ENCODE results near the gene ST6GAL1. TPM values are rescaled to one million over a fixed set of nuclear protein-coding genes. Genes with fewer than 3 reads are reported as not detected.
"Not testable (repeated sequence)": the region's sequence is repeated elsewhere in the genome, so short reads cannot be mapped to it uniquely, and the experiment has no call there.

Gene ST6GAL1
- total RNA-seq, 1 donor from 2014 or later, result 5.5 TPM

GRCh38 chr3:187044867-187045552 is 114.7 kb downstream of the ST6GAL1 start:
- peak; percentile 12 for DNase-seq (ENCODE audit: low read depth)
- no peak for FAIRE-seq
- no peak overlapping the region for H3K4me3 ChIP-seq (ENCODE audit: low read depth, low read length)
- peaks cover 5% of the 10 kb centered on the region for H3K36me3 ChIP-seq (ENCODE audit: control insufficient read depth, insufficient read depth, low read length)
- TF ChIP-seq, protein P1, sequence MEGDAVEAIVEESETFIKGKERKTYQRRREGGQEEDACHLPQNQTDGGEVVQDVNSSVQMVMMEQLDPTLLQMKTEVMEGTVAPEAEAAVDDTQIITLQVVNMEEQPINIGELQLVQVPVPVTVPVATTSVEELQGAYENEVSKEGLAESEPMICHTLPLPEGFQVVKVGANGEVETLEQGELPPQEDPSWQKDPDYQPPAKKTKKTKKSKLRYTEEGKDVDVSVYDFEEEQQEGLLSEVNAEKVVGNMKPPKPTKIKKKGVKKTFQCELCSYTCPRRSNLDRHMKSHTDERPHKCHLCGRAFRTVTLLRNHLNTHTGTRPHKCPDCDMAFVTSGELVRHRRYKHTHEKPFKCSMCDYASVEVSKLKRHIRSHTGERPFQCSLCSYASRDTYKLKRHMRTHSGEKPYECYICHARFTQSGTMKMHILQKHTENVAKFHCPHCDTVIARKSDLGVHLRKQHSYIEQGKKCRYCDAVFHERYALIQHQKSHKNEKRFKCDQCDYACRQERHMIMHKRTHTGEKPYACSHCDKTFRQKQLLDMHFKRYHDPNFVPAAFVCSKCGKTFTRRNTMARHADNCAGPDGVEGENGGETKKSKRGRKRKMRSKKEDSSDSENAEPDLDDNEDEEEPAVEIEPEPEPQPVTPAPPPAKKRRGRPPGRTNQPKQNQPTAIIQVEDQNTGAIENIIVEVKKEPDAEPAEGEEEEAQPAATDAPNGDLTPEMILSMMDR (IDR thresholded peaks at IDR 0.05; ENCODE audit: insufficient read depth, low read length, severe bottlenecking), result no peak
- H3K27me3 ChIP-seq (ENCODE audit: control insufficient read depth, insufficient read depth, low read length), result no peaks in the 10 kb centered on the region

- DNase-seq (ENCODE audit: low read depth) (no peak), FAIRE-seq (no peak)
- TF ChIP-seq, protein P1 (IDR thresholded peaks at IDR 0.05; ENCODE audit: insufficient read depth, low read length, severe bottlenecking), result no peak
- Histone ChIP-seq H3K4me3 (ENCODE audit: low read depth, low read length) (no peak overlapping the region), H3K27me3 (ENCODE audit: control insufficient read depth, insufficient read depth, low read length) (no peaks in the 10 kb centered on the region), H3K36me3 (ENCODE audit: control insufficient read depth, insufficient read depth, low read length) (peaks cover 5% of the 10 kb centered on the region)
Observed at GRCh38 chr3:187046033-187046432, 115.7 kb downstream of the ST6GAL1 start.

GRCh38 chr3:187049462-187050101 is 119.3 kb downstream of the ST6GAL1 start:
- no peak for FAIRE-seq
- TF ChIP-seq, protein P1 (IDR thresholded peaks at IDR 0.05; ENCODE audit: insufficient read depth, low read length, severe bottlenecking), result no peak

DNA sequence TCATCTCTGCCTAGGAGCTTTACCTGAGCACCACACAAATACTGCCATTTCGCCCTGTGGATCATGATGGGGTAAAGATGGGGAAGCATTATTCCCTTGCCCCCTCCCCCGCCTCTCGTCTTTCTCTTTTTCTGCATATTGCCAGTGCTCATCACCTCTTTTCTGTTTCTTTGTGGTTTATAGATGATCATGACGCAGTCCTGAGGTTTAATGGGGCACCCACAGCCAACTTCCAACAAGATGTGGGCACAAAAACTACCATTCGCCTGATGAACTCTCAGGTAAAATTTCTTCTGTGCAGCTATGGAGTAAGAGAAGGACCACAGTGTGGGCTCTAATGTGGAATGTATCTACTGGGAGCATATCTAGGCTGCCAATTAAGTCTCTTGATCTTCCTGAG is 120.7 kb downstream of the ST6GAL1 start:
- FAIRE-seq (no peak), DNase-seq (ENCODE audit: low read depth) (no peak)
- TF ChIP-seq, protein P1 (IDR thresholded peaks at IDR 0.05; ENCODE audit: insufficient read depth, low read length, severe bottlenecking), result no peak
- Histone ChIP-seq H3K36me3 (ENCODE audit: control insufficient read depth, insufficient read depth, low read length) (peaks cover 1% of the 10 kb centered on the region), H3K27me3 (ENCODE audit: control insufficient read depth, insufficient read depth, low read length) (no peaks in the 10 kb centered on the region), H3K4me3 (ENCODE audit: low read depth, low read length) (no peak overlapping the region)

More at GRCh38 chr3:187049462-187050101, 119.3 kb downstream of the ST6GAL1 start:
- Histone ChIP-seq H3K27me3 (ENCODE audit: control insufficient read depth, insufficient read depth, low read length) (no peaks in the 10 kb centered on the region), H3K4me3 (ENCODE audit: low read depth, low read length) (no peak overlapping the region), H3K36me3 (ENCODE audit: control insufficient read depth, insufficient read depth, low read length) (peaks cover 2% of the 10 kb centered on the region)
- DNase-seq (ENCODE audit: low read depth), result no peak

DNA sequence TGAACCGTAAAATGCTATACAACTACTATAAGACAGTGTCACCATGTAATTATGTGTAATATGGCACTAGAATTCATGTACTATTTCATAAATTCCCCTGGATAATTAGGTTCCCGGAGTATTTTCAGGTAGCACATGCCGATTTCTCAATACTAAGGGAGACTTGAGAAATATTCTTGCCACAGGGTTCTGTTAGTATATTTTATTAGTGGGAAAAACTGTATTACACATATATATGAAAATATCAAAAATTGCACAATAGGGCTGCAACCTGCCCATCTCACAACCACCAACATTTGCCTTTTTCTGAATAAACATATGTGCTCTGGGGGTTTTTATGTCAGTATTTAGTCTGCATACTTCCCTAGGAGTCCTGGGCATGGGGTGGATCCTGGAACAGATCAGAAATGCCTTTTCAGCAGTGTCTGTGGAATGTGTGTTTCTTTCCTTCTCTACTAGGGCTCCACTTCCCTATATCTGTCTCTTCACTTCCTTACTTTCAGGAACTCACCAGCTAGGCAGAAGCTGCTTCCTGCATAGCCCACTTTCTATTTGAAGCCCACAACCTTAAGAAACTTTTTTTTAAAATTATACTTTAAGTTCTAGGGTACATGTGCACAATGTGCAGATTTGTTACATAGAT is 121.5 kb downstream of the ST6GAL1 start:
- FAIRE-seq (no peak), DNase-seq (ENCODE audit: low read depth) (no peak)
- Histone ChIP-seq H3K36me3 (ENCODE audit: control insufficient read depth, insufficient read depth, low read length) (peaks cover 1% of the 10 kb centered on the region), H3K27me3 (ENCODE audit: control insufficient read depth, insufficient read depth, low read length) (no peaks in the 10 kb centered on the region), H3K4me3 (ENCODE audit: low read depth, low read length) (no peak overlapping the region)
- TF ChIP-seq, protein P1 (IDR thresholded peaks at IDR 0.05; ENCODE audit: insufficient read depth, low read length, severe bottlenecking), result no peak

DNA sequence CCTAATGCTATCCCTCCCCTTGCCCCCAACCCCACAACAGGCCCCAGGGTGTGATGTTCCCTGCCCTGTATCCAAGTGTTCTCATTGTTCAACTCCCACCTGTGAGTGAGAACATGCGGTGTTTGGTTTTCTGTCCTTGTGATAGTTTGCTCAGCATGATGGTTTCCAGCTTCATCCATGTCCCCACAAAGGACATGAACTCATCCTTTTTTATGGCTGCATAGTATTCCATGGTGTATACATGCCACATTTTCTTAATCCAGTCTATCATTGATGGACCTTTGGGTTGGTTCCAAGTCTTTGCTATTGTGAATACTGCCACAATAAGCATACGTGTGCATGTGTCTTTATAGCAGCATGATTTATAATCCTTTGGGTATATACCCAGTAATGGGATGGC is 122.1 kb downstream of the ST6GAL1 start:
- H3K27me3 ChIP-seq (ENCODE audit: control insufficient read depth, insufficient read depth, low read length); H3K4me3 ChIP-seq (ENCODE audit: low read depth, low read length); H3K36me3 ChIP-seq (ENCODE audit: control insufficient read depth, insufficient read depth, low read length); FAIRE-seq; DNase-seq (ENCODE audit: low read depth): not testable (repeated sequence)

- not testable (repeated sequence) for H3K27me3 ChIP-seq (ENCODE audit: control insufficient read depth, insufficient read depth, low read length); H3K36me3 ChIP-seq (ENCODE audit: control insufficient read depth, insufficient read depth, low read length); FAIRE-seq; DNase-seq (ENCODE audit: low read depth); H3K4me3 ChIP-seq (ENCODE audit: low read depth, low read length)
Observed at GRCh38 chr3:187054433-187054832, 124.1 kb downstream of the ST6GAL1 start.

DNA sequence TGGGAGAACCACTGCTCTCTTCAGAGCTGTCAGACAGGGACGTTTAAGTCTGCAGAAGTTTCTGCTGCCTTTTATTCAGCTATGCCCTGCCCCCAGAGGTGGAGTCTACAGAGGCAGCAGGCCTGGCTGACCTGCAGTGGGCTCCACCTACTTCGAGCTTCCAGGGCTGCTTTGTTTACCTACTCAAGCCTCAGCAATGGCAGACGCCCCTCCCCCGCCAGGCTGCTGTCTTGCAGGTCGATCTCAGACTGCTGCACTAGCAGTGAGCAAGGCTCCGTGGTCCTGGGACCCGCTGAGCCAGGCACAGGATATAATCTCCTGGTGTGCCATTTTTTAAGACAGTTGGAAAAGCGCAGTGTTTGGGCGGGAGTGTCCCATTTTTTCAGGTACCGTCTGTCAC is 127.5 kb downstream of the ST6GAL1 start:
- not testable (repeated sequence) for H3K4me3 ChIP-seq (ENCODE audit: low read depth, low read length); H3K36me3 ChIP-seq (ENCODE audit: control insufficient read depth, insufficient read depth, low read length); DNase-seq (ENCODE audit: low read depth); H3K27me3 ChIP-seq (ENCODE audit: control insufficient read depth, insufficient read depth, low read length); FAIRE-seq

All from bronchial epithelial cell (primary cell).